ENCODE data around the gene MIGA2.

Gene MIGA2

DNA sequence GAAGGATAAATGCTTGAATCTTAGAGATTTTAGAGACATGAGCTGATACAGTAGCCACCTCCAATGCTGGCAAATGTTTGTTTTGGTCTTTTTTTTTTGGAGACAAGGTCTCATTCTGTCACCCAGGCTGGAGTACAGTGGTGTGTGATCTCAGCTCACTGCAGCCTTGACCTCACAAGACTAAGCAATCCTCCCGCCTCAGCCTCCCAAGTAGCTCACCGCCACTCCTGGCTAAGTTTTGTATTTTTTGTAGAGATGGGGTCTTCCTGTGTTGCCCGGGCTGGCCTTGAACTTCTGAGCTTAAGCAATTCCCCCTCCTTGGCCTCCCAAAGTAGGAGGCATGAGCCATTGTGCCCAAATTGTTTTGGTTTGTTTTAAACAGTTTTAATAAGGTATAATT lies 37.7 kb downstream of the MIGA2 start:
- TF ChIP-seq, protein P1, sequence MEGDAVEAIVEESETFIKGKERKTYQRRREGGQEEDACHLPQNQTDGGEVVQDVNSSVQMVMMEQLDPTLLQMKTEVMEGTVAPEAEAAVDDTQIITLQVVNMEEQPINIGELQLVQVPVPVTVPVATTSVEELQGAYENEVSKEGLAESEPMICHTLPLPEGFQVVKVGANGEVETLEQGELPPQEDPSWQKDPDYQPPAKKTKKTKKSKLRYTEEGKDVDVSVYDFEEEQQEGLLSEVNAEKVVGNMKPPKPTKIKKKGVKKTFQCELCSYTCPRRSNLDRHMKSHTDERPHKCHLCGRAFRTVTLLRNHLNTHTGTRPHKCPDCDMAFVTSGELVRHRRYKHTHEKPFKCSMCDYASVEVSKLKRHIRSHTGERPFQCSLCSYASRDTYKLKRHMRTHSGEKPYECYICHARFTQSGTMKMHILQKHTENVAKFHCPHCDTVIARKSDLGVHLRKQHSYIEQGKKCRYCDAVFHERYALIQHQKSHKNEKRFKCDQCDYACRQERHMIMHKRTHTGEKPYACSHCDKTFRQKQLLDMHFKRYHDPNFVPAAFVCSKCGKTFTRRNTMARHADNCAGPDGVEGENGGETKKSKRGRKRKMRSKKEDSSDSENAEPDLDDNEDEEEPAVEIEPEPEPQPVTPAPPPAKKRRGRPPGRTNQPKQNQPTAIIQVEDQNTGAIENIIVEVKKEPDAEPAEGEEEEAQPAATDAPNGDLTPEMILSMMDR (IDR thresholded peaks at IDR 0.05), result no peak
- Mint-ChIP-seq H3K9me3 (no peaks in the 10 kb centered on the region), H3K4me1 (peaks cover 12% of the 10 kb centered on the region), H3K36me3 (ENCODE audit: low read depth) (no peaks in the 10 kb centered on the region), H3K27ac (no peak overlapping the region), H3K27me3 (ENCODE audit: low read depth, poor library complexity) (peaks cover 5% of the 10 kb centered on the region), H3K4me3 (no peak overlapping the region)
- no peak for DNase-seq

DNA sequence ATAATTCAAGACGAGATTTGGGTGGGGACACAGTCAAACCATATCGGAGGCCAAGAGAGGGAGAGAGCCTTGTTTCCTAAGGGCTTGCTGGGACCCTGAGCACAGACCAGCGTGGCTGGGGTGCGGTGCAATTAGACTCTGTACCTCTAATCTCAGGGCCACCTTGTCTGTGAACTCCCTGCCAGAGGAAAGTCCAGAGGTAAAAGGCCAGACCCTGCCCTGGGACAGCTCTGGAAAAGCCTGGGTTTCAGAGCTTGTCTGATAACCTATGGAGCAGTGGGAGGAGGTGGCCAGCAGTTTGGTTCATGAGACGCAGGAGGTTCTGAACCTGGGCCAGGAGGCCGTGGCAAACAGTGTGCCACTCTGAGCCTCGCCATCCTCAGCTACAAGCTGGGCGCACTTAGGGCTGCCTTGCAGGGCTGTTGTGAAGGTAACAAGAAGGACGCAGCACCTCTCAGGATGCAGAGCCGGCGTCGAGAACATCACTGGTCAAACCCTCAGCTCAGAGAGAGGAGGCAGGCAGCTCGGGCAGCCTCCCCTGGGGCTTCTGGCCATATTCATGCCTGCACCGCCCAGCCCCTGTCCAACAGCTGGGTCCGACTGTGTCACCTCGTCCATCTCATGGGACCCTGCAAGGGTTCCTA lies 39.7 kb downstream of the MIGA2 start:
- no peaks in the 10 kb centered on the region for H3K9me3 Mint-ChIP-seq
- H3K27ac Mint-ChIP-seq, result no peak overlapping the region
- H3K4me3 Mint-ChIP-seq, result no peak overlapping the region
- no peak for DNase-seq
- TF ChIP-seq, protein P1 (IDR thresholded peaks at IDR 0.05), result no peak
- peaks cover 27% of the 10 kb centered on the region for H3K4me1 Mint-ChIP-seq
- no peaks in the 10 kb centered on the region for H3K36me3 Mint-ChIP-seq (ENCODE audit: low read depth)
- H3K27me3 Mint-ChIP-seq (ENCODE audit: low read depth, poor library complexity), result peaks cover 5% of the 10 kb centered on the region

DNA sequence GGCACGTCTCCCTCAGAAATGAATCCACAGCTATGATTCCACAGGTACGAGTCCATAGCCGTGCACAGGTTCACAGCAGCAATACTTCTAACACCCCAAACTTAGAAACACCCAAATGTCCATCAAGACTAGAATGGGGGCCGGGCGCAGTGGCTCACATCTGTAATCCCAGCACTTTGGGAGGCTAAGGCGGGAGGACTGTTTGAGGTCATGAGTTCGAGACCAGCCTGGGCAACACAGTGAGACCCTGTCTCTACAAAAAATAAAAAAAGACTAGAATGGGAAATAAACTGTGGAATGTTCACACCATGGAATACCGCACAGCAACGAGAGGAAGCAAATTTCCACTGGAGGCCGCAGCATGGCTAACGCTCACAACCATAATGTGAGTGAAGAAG lies 40.2 kb downstream of the MIGA2 start:
- Mint-ChIP-seq H3K9me3 (no peaks in the 10 kb centered on the region), H3K4me3 (no peak overlapping the region), H3K27ac (no peak overlapping the region), H3K36me3 (ENCODE audit: low read depth) (no peaks in the 10 kb centered on the region), H3K4me1 (peaks cover 27% of the 10 kb centered on the region), H3K27me3 (ENCODE audit: low read depth, poor library complexity) (peaks cover 5% of the 10 kb centered on the region)
- DNase-seq, result no peak
- TF ChIP-seq, protein P1 (IDR thresholded peaks at IDR 0.05), result no peak

DNA sequence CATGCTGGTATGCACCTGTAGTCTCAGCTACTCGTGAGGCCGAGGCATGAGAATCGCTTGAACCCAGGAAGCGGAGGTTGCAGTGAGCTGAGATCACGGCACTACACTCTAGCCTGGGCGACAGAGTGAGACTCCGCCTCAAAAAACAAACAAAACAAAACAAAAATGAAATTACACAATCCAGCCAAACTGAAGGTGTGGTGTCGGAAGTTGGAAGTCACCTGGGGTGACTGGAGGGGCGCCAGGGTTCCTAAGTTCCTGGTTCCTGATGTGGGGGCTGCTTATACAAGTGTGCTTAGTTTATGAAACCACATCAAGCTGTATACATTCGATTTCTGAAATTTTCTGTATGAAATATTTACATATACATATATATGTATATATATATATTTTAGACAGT lies 40.8 kb downstream of the MIGA2 start:
- H3K4me1 Mint-ChIP-seq, result peaks cover 29% of the 10 kb centered on the region
- no peak for DNase-seq
- no peak overlapping the region for H3K4me3 Mint-ChIP-seq
- no peaks in the 10 kb centered on the region for H3K36me3 Mint-ChIP-seq (ENCODE audit: low read depth)
- H3K27ac Mint-ChIP-seq, result no peak overlapping the region
- TF ChIP-seq, protein P1 (IDR thresholded peaks at IDR 0.05), result no peak
- no peaks in the 10 kb centered on the region for H3K9me3 Mint-ChIP-seq
- H3K27me3 Mint-ChIP-seq (ENCODE audit: low read depth, poor library complexity), result peaks cover 5% of the 10 kb centered on the region

DNA sequence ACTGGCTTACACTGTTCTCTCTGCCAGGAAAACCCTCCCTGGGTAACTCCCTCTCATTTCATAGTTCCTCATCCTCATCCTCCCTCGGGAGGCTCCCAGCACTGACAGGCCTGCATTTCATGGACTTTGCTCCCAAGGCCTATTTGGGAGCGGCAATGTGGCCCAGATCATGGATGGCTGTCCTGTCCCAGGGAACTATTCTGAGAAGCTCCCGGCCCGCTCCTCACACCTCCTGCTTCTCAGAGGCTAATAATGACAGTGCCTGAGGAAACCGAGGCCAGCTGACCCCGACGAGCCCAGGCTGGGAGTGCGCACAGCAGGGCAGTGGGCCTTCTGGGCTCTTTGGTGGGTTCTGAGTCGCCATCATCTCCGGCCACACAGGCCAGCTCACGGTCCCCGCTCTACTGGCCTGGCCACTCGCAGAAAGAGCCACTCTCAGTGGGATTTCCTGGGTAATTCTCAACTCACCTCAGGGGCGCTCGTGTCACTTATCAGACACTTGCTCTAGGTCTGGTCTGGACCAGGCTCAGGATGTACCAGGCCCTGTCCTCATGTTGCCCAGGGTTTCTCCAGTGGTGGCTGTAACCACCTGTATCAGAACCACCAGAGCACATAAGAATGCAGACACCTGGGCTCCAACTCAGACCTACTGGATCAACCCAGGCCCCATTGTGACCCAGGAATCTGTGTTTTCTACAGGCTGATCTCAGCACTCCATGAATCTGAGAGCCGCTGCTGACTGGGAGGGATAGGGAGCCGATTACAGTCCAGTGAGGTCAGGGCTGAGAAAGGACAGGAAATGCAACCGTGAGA lies 42.5 kb downstream of the MIGA2 start:
- DNase-seq, result no peak
- H3K27me3 Mint-ChIP-seq (ENCODE audit: low read depth, poor library complexity), result no peaks in the 10 kb centered on the region
- H3K27ac Mint-ChIP-seq, result no peak overlapping the region
- H3K9me3 Mint-ChIP-seq, result no peaks in the 10 kb centered on the region
- H3K4me3 Mint-ChIP-seq, result peak overlapping the region; percentile 92
- H3K36me3 Mint-ChIP-seq (ENCODE audit: low read depth), result no peaks in the 10 kb centered on the region
- TF ChIP-seq, protein P1 (IDR thresholded peaks at IDR 0.05), result no peak
- peaks cover 35% of the 10 kb centered on the region for H3K4me1 Mint-ChIP-seq
